ENCODE results near the gene BMP7. TPM values are rescaled to one million over a fixed set of nuclear protein-coding genes. Genes with fewer than 3 reads are reported as not detected.

Gene BMP7
- not detected in 2 replicates for total RNA-seq

GRCh38 chr20:57266291-57267157, at the start of gene BMP7:
Gene BMP7 (minus strand): TSS chr20:57266641. CDS start chr20:57266122, 519 bp downstream.

Other genes with a start within 250 kb of the BMP7 start
- not detected in 2 replicates for gene SPO11, start 63.2 kb upstream of the BMP7 start, total RNA-seq
- 13.8 and 44.7 TPM in 2 replicates for gene RAE1, start 84.6 kb upstream of the BMP7 start, total RNA-seq
- gene RBM38, start 124.8 kb upstream of the BMP7 start, total RNA-seq = 13.4 and 25.2 TPM in 2 replicates

All from bladder microvascular endothelial cell (primary cell).